ENCODE data around the gene SMIM20.

Gene SMIM20

DNA sequence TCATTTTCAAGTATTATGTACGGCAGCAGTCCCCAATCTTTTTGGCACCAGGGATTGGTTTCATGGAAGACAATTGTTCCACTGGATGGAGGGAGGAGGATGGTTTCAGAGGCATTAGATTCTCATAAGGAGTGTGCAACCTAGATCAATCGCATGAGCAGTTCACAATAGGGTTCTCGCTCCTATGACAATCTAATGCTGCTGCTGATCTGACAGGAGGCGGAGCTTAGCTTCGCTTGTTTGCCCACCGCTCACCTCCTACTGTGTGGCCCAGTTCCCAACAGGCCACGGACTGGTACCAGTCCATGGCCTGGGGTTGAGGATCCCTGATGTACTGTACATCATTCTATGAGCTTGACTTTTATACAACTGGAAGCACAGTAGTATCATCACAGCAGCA lies 48.4 kb downstream of the SMIM20 start:
- DNase-seq, result no peak

DNA sequence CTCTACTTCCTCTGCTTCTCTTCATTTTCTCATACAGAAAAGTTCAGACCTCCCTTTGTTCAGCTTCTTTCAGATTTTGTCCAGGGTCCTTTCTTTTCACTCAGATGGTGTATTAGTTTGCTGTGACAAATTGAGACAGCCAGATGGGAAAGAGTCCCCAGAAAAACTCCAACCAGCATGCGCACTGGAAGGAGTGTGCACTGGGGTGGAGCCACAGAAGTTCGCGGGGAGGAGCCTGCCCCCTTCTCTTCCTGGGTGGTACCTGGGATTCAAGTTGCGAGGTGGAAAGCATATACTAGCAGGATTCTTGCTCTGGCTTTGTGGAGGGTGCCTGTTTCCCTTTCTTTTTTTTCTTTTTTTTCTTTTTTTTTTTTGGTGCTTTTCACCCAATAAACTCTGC lies 51.6 kb downstream of the SMIM20 start:
- DNase-seq, result no peak

DNA sequence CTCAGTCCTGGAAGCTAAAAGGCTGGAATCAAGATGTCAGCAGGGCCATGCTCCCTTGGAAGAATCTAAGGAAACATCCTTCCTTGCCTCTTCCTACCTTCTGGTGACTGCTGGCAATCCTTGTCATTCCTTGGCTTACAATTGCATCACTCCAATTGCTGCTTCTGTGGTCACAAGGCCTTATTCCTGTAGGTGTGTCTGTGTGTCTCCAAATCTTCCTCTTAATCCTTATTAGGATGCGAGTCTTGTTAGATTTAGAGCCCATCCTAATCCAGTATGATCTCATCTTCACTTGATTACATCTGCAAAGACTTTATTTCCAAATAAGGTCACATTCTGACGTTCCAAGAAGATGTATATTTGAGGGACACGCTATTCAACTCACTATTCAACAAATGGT lies 52.2 kb downstream of the SMIM20 start:
- no peak for DNase-seq

DNA sequence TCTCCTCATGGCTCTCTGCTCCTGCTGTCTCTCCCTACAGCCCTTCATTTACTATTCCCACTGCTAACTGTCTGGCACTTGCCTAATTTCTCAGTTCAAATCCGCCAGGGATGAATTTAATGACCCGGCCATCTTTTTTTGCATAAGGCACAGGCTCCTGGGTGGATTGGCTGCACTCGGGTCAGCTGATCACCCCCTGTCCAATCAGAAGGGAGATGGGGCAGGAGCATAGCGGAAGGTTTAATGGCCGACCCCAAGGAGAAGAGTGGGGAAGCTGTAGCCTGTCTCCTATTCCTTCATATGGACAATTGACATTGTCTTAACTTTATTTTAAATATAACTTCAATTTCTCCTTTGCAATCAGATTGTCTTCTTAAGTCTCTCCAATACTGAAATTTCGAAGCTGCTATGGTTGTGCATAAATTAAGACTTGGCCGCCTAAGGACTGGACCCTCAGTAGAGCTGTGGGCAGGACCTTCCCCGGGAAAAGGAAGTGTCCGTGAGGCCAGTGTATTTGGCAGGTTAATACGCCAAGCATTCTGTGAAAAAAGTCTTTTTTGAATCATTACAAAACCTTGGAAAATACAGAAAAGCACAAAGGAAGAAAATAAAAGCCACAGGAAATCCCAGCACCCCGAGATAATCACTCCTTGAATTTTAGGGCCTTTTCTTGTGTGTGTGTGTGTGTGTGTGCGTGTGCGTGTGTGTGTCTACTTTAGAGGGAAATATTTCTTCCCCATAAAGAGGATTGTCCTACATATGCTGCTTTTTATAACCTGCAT lies 55.5 kb downstream of the SMIM20 start:
- DNase-seq, result no peak

DNA sequence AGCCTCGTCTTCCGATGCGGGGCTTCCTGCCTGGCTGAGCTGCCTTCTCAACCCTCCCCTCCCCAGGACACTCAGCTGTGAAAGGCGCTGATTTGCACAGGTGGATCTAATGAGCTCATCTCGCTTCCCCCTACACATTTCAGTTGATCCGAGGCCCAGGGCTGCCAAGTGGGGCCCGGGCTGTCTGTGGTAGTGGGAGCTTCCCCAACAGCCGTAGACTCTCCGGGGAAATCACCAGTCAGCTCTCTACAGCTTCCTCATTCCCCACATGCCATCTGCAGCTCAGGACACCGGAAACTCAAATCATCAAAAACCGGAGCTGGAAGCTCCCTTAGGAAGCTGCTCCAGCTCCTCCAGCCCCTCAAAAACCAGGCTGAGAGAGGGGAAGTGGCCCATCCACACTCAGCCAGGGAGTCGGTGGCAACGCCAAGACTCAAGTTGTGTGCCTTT lies 56.2 kb downstream of the SMIM20 start:
- no peak for DNase-seq

DNA sequence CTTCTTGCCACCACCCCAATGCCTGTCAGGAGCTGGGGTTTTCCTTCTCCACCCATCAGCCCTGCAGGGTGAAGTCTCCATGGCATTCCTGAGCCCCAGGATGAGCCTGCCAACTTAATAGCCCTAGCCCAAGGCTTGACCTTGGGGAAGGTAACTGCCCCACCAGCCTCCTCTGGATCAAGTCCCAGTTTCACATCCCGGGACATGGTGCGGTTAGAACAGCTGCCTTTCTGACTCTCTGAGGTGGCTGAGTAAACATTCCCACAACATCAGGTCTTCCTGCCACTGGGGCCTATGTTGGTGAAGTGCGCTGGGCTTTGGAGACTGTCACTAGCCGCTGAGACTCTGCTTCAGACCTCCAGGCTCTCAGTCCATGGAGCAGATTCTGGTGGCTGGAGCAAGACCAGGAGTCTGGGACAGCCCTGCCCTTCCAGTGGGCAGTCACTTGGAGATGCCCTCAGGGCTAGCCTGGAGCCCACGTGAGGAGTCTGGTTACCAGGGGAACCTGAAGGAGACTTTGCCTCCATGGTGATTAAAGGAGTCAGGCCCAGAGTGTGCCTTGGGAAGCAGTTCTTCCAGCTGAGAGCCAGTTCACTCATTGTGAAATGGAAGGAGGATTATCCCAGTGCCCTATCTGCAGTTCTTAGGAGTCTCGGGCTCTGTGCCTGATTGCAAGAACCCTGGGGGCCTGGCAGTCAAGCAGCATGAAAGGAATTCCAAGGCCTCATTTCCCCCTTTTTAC lies 56.8 kb downstream of the SMIM20 start:
- no peak for DNase-seq

DNA sequence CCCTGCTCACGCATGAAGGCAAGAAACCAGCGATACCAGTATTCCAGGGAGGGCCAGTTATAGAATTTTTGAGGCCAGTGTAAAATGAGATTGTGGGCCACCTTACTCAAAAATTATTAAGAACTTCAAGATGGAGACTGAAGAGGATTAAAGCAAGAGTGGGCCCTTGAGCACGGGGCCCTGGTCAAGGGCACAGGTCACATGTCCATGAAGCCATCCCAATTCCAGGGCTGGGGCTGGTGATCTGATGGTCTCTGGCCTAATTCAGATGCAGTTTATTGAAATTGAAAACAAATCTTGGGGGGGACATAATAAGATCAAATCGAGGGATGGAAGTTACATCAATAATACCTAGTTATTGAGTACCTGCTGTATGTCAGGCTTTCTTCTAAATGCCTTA lies 58.3 kb downstream of the SMIM20 start:
- no peak for DNase-seq

DNA sequence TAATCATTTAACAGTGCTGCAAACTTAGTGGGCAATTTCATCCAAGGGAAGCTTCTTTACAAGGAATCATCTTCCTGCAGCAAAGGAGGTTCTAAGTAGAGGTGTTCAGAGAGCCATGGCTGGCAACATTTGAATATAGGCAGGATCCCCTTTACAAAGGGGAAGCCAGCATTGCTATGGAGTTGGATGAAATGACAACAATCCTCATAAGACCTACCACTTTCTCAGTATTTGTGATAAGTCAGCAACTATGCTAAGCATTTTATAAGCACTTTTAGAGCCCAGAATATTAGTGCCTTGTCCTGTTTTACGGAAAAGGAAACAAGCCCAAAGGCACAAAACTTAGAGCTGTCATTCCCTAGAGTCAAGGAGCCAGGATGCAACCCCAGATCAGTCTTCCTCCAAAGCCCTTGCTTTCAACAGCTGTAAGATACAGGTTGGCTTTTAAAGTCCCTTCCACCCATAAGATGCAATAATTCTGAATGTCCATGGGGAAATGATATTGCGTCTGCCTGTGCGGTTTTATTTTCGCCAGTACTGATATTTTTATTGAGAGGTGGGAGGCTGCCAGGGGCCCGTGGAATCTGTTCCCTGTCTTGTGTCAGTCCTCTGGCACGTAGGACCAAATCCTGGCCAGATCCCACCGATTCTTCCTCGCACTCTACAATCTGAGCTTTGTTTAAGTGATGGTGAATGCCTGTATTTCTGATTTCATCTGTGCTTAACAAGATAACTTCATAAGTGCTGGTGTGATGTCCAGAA lies 59.1 kb downstream of the SMIM20 start:
- DNase-seq, result no peak

DNA sequence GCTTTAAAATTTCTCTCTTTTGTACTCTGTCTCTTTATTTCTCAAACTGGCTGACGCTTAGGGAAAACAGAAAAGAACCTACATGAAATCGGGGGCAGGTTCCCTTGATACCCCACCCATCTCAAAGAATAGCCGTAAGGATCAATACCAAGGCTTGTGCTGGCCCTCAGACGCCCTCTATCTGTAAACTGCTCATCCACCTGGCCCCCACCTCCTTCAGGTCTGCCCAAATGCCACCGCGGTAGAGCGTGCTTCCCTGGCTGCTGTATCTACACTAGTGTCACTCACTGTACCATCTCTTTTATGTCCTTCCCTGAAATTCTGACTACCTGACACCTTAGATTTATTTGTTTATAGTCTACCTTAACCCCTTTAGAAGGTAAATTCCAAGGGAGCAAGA lies 62.8 kb downstream of the SMIM20 start:
- DNase-seq, result no peak

DNA sequence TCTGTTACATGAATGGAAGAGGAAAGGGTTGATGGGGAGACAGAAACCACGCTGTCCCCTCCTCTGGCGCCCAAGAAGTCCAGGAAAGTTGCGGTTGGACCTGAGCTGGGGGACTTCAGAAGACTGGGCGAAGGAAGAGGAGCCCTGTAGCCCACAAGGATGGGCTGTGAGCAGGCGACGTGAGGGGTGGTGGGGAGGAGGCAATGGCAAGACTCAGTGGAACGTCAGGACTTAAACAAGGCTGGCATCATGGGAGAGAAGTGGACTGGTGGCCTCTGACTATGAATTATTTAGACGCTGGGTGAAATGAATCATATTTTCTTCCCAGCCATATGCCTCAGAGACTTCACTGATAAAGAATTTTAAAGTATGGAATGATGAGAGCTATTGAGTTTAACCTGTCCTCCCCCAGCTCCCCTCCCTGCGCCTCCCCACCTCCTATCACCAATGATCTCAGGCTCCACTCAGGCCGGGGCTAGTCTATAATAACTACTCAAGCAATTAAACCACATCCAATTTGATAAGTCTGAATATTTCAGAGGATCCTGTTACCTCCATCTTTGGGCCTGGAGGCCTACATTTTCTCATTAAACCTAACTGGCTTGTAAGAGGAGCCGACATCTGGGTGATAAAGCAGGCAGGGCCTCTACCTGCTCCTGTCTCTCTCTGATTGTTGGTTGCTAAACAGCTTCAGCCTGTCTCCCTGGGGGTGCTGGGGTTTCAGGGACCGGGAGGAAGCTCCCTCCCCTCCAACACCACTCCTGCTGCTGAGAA lies 63.6 kb downstream of the SMIM20 start:
- no peak for DNase-seq

DNA sequence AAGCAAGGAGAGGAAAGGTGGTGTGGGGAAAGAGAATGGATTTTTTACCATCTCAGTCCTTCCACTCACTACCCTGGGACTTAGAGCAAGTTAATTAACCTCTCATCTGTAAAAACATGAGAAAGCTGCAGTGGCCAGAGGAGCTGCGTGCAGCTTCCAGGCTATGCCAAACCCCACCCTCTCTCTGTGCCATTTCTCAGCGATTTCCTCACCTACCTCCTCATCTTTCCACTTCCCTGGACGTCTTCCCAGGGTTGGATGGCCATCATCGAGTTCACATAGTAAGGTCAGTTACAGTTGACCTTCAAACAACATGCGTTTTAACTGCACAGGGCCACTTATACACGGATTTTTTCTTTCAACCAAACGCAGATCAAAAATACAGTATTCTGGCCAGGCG lies 64.3 kb downstream of the SMIM20 start:
- no peak for DNase-seq

All from T-helper 2 cell (primary cell).